Astrocyte of the cerebellum (primary cell): ENCODE results near the gene SEC24C.

ENCODE experiments used
- DNase-seq: peaks from one replicate; pipeline ENCODE4 v3.0.0-alpha.2; 2011; ENCODE audit warnings: low read depth
- H3K4me3 ChIP-seq: 2 replicates; pipeline ENCODE4 v1.5.1; 2011; ENCODE audit warnings: mild to moderate bottlenecking, low read depth, low read length, moderate library complexity
- in situ Hi-C: cut with HindIII; loops from 2 replicates; pipeline ENCODE4 v1.10.0; 2017; ENCODE audit warnings: low sequenced_read_pairs
- TF ChIP-seq, protein P1 (sequence below): IDR thresholded peaks from 2 replicates; pipeline ENCODE4 v1.5.1; 2012; ENCODE audit warnings: low read length, low read depth, moderate library complexity, mild to moderate bottlenecking; ENCODE audit errors: missing control alignments

Gene SEC24C

GRCh38 chr10:73759512-73760115 lies 15.4 kb downstream of the SEC24C start:
- TF ChIP-seq, protein P1, sequence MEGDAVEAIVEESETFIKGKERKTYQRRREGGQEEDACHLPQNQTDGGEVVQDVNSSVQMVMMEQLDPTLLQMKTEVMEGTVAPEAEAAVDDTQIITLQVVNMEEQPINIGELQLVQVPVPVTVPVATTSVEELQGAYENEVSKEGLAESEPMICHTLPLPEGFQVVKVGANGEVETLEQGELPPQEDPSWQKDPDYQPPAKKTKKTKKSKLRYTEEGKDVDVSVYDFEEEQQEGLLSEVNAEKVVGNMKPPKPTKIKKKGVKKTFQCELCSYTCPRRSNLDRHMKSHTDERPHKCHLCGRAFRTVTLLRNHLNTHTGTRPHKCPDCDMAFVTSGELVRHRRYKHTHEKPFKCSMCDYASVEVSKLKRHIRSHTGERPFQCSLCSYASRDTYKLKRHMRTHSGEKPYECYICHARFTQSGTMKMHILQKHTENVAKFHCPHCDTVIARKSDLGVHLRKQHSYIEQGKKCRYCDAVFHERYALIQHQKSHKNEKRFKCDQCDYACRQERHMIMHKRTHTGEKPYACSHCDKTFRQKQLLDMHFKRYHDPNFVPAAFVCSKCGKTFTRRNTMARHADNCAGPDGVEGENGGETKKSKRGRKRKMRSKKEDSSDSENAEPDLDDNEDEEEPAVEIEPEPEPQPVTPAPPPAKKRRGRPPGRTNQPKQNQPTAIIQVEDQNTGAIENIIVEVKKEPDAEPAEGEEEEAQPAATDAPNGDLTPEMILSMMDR, result no peak
- in situ Hi-C loops, result no loop called here
- DNase-seq, result no peak
- no peak overlapping the region for H3K4me3 ChIP-seq

DNA sequence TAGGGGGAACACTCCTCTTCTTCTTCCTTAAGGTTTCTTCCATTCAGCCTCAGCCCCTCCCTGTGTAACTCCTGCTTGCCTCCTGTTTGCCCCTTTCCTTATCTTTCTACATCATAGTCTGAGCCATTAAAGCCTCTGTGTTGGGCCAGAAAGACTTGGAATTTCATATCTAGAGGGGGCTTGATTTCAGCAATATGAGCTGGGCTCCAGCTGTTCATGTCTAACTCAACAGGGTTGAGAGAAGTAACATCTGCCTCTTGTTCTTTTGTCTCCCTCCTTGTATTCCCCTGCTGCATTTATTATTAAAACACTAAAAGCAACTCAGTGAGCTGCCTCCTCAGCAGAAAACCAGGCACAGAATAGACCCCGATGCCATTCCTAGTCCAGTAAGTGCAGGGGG lies 17.6 kb downstream of the SEC24C start:
- no peak for DNase-seq
- H3K4me3 ChIP-seq, result no peak overlapping the region
- in situ Hi-C loops, result no loop called here
- TF ChIP-seq, protein P1, result no peak

DNA sequence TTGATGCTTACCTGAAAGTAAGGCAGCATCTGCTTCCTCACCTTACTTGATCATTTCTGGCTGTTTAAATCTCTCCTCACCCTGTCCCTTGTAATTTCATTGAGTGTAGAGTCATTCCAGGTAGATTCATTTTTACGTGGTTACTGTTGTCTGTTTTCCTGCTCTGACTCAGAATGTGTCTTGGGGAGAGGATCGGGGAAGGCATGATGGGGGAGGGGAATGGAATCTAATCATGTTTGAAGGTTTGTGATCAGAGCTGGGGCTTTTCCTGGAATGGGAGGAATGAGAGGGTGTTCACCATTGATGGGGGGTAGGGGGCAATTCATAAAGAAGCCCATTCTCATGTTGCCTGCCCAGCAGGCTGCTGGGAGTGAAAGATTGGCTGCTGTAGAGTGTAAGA lies 18.7 kb downstream of the SEC24C start:
- in situ Hi-C loops, result no loop called here
- no peak for DNase-seq
- TF ChIP-seq, protein P1, result no peak
- H3K4me3 ChIP-seq, result no peak overlapping the region

GRCh38 chr10:73763343-73763742 lies 19.2 kb downstream of the SEC24C start:
- TF ChIP-seq, protein P1, result no peak
- DNase-seq, result no peak
- in situ Hi-C loops, result no loop called here
- H3K4me3 ChIP-seq, result no peak overlapping the region

DNA sequence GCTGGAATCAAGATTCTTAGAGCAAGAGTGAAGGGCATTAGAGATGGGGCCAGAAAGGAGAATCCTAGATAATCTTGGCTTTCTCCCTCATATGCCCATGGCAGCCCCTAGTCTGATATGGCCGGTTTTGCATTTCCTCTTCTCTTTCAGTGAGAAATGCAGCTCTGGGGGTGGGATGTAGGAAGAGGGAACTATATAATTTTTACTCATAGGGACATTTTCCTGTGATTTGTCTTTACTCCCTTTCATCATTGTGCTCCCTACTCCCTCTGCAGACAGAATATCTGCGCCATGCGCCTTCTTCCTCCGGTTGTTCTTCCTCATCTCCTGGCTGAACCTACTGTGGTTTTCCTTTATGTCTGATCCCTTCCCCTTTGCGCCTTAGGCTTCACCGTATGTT lies 20.9 kb downstream of the SEC24C start:
- in situ Hi-C loops, result no loop called here
- no peak overlapping the region for H3K4me3 ChIP-seq
- no peak for DNase-seq
- TF ChIP-seq, protein P1, result no peak

- DNase-seq, result no peak
- TF ChIP-seq, protein P1, result no peak
- H3K4me3 ChIP-seq, result no peak overlapping the region
- in situ Hi-C loops, result no loop called here
Measured at GRCh38 chr10:73768881-73769280, 24.7 kb downstream of the SEC24C start.
